Ureter (tissue), 1 donor: ENCODE data around the gene DVL1. TPM values are rescaled to one million over a fixed set of nuclear protein-coding genes. Genes with fewer than 3 reads are reported as not detected.
A peak's percentile ranks its signal among the peaks of the same experiment; 100 is the strongest.

Experiments used
- DNase-seq: peaks from one replicate; pipeline ENCODE4 v3.0.0-alpha.2; 2020; ENCODE audit warnings: low spot score
- total RNA-seq: library from RNA; stranded (reverse); gene quantifications from one replicate; pipeline ENCODE4 v1.2.4, GENCODE V29; 2023
- donor health status: DM: yes; HTN: yes; CAD: no.

Gene DVL1
- total RNA-seq, 1 donor from 2014 or later = 52.8 TPM

GRCh38 chr1:1312450-1313314 lies 36.5 kb downstream of the DVL1 start:
- no peak for DNase-seq

GRCh38 chr1:1311107-1312104 lies 37.8 kb downstream of the DVL1 start:
- DNase-seq = no peak

GRCh38 chr1:1310476-1311053 lies 38.7 kb downstream of the DVL1 start:
- DNase-seq = peak; percentile 79

DNA sequence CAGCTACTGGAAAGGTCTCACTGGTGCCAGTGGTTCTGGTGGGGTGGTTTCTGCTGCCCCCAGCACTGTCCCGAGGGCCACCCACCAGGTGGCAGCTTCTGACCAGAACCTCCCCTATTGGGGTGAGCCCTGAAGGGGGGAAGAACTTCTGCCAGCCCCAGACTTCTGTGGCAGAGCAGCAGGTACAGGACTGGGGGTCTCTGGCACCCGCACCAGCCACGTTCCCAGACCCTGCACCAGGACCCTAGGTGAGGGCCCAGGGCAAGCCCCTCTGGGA lies 39.2 kb downstream of the DVL1 start:
- DNase-seq = no peak

- DNase-seq = peak; percentile 67
Measured at GRCh38 chr1:1309251-1310108, 39.7 kb downstream of the DVL1 start.

DNA sequence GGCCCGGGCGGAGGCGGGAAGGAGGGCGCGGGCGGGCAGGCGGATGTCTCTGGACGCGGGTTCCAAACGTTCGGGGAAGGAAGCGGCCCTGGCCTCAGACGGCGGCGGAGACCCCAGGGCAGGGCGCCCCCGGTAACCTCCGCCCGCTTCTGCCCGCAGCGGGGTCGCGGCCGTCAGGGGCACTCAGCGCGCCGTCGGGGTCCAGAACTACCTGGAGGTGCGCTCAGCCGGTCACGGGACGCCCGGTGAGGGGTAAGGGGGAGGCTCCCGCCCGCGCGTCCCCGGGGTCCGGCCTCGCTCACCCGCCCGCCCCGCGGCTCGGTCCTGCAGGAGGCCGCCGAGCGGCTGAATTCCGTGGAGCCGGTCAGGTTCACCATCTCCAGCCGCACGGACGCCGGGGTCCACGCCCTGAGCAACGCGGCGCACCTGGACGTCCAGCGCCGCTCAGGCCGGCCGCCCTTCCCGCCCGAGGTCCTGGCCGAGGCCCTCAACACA lies 40.4 kb downstream of the DVL1 start:
- no peak for DNase-seq

DNA sequence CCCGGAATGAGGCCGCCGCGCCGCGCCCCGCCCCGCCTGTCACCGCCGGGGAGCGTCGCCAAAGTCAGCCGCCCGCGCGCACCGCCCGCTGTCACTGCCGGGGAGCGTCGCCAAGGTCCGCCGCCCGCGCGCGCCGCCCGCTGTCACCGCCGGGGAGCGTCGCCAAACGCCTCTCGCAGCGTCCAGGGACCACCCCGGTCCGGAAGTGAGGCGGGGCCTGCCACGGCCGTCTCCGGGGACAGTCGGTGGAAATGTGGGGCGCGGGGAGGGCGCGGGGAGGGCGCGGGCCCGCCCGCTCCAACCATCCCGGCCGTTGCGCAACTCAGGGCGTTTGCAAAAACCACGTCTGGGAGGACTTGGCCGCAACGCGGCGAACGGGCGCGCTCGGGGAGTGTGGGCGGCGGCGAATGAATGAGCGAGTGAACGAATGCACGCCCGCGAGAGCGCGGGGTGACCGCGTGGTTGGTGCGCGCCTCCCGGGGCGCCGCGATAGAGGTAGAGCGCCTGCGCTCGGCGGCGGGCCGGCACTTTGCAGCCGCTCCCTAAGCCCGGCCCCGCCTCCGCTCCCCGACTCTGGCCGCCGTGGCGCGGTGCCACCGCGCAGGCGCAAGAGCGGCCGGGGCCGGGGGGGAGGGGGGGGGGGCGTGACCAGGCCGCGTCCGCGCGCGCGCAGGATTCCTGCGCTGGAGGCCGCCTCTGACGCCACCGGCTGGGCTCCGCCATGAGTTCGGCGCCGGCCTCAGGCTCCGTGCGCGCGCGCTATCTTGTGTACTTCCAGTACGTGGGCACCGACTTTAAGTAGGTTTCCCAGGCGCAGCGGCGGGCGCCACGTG lies 41.1 kb downstream of the DVL1 start, which contains the start of the genes ACAP3 and PUSL1:
Gene ACAP3, minus strand, starts transcription at position 8 of the 833 bp plus-strand sequence. CDS start 115 bp downstream, outside the sequence.
Gene PUSL1, plus strand, starts transcription at position 675 of the 833 bp plus-strand sequence. Its CDS starts 47 bp downstream, at position 722.
- DNase-seq = peak; percentile 91

- no peak for DNase-seq
Measured at GRCh38 chr1:1307261-1307922, 41.8 kb downstream of the DVL1 start.

DNA sequence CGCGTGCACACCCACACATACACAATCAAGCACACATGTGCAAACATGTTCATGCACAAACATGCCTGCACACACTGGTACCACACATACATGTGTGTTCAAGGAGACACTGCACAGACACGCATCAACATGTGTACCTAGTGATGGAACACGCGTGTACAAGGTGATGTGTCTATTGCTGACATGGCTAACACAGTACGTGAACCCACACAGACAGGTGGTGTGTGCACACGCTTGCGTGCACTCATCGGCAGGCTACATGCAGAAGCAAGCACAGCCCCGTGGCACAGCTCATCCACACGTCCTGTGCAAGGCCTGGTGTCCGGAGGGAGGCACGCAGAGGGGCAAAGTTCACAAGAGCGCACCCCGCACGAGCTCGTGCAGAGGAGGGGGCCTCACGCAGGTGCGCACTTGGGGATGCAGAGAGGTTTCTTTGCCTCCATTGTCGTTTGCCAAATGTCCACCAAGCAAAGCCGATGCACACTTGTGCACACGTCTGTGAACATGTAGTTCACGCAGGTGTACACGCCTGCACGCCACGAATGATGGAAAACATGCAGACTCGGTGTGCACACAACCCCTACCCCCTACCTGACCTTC lies 42.5 kb downstream of the DVL1 start:
- DNase-seq = no peak

GRCh38 chr1:1306070-1306660 lies 43.1 kb downstream of the DVL1 start:
- no peak for DNase-seq

DNA sequence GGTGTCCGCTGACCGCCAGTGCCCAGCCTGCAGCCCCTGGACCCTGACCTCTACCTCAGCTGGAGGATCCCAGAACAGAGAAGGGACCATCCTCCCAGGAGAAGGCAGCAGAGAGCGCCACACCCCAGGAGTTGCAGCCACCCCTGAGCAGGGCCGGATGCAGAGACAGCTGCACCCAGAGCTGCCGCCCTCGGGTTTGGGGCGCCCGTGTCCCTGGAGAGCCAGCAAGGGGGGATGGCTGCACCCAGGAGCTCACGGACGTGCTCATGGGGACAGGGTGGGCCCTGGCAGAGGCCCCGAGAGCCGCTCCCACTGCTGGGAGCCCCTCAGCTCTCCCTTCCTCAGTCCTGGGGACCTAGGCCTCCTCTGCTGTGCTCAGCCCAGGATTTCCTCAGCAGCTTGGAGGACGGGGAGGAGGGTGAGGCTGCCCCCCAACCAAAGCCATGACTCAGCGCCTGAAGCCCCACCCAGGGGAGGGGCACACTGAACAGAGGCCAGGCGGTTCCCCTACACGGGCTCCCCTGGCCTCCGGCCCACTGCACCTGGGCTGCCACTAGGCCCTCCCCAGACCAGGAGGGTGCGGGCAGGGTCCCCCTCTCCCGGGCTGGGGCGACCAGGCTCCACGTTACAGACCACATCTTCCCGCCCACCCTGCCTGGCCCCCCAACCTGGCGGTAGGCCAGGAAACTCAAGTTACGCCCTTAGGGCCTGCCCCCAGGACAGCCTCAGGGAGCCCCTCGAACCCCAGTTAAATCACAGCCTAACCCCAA lies 43.7 kb downstream of the DVL1 start:
- peak; percentile 89 for DNase-seq

DNA sequence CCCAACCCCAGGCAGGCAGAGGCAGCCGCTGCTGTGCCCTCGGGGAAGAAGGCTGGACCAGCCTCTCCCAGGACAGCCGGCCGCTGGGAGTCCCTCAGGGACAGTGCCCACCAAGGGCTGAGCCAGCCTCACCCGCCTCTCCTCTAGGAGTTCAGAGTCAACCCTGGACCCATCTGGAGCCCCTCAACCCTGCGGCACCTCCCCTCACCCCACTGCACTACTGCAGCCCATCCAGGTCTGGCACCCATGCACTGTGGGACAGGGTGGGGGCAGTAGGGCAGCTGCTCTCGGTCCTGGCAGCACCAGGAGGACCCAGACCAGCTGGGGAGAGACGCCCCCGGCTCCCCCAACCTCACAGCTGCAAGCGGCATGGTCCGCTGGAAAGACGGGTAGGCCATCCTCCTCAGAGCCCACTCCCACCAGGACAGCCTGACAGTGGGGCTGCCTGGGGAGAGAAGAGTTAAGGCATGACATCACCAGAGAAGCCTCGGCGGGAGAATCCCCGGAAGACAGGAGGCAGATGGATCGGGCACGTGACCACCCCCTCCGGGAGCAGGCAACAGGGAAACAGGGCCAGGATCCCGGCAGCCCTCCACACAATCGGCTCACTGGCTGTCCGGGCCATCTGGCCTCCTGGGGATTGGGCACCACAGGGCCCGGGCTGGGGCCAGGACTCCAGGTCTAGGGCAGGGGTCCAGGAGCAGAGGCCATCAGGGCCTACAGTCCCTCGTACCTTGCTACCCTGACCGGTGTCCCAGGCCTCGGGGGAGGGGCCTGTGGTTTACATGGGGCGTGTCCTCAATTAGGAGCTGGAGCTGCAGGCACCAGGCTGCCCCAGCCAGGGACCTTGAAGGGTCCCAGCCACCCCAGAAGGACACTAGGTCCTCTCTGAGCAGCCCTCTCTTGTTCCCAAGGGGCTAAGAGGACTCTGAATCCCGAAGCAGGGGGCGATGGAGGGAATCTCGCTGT lies 44.6 kb downstream of the DVL1 start:
- peak; percentile 84 for DNase-seq

GRCh38 chr1:1303736-1304135 lies 45.5 kb downstream of the DVL1 start:
- DNase-seq = no peak

DNA sequence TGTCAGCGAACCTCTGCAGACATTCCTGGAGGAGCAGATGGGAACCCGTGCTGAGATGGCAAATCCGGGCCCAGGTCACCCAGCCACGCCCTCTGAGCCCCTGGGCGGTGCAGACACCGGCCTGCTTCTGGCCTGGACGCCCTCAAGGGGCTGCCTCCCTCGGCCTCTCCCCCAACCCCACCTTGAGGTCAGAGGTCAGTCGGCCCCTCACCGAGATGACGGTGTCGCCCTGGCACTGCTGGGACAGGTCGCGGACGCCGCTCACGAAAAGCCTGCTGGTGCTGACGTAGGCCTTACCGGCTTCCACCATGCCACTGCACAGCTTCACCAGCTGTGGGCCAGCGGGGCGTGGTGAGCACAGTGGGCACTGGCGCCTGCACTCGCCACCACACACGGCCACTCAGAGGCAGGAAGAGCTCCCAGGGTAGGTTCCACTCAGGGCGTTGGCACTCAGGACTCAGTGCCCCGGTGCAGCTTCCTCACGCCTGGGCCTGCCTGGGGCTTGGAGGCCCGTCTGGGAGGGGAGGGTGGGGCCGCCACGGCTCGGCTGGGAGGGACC lies 46.2 kb downstream of the DVL1 start:
- DNase-seq = peak; percentile 75

- no peak for DNase-seq
Measured at GRCh38 chr1:1302006-1302430, 47.2 kb downstream of the DVL1 start.

DNA sequence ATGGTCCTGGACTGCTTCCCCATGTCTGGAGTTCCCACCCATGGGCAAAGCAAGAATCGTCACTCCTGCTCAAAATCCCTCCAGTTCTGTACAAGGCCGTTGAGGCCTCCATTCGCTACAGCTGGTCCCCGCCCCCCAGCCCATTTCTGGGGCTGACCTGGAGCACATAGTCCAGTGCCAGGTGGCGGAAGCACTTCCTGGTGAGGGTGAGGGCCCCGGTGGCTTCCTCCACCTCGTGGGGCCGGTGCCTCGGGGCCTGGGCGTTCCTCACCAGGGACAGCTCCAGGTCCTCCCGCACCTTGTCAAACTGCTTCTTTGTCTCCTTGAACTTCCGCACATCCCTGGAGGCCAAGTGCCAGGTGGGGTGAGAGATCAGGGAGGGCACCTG lies 48.9 kb downstream of the DVL1 start:
- DNase-seq = no peak
